OCI-LY1 (cell line): ENCODE results near the gene LRRC8D.

Experiments
- H2AFZ ChIP-seq: fragments of 200-600 bp; sonication (generic), shearing (Covaris generic); 2 replicates; pipeline ENCODE4 v1.6.0; 2014; ENCODE audit warnings: antibody characterized with exemption, mild to moderate bottlenecking, low read length
- H3F3A ChIP-seq: fragments of 200-600 bp; sonication (generic), shearing (Covaris generic); 2 replicates; pipeline ENCODE4 v1.6.0; 2014; ENCODE audit warnings: mild to moderate bottlenecking, antibody characterized with exemption, low read length, moderate library complexity; ENCODE audit not compliant: insufficient read depth
- H3K27ac ChIP-seq: fragments of 200-600 bp; sonication (generic); 2 replicates; pipeline ENCODE4 v1.5.1; 2014; ENCODE audit warnings: low read length, mixed run types, mild to moderate bottlenecking, low read depth; ENCODE audit not compliant: poor library complexity, severe bottlenecking
- H3K27me3 ChIP-seq: fragments of 200-600 bp; sonication (generic); 2 replicates; pipeline ENCODE4 v1.6.0; 2014; ENCODE audit warnings: antibody characterized with exemption, mild to moderate bottlenecking, low read length, moderate library complexity; ENCODE audit not compliant: insufficient read depth
- H3K36me3 ChIP-seq: fragments of 200-600 bp; sonication (generic); 2 replicates; pipeline ENCODE4 v1.6.1; 2014; ENCODE audit warnings: mild to moderate bottlenecking, antibody characterized with exemption, low read length, moderate library complexity, mixed read lengths; ENCODE audit not compliant: insufficient read depth
- H3K4me1 ChIP-seq: fragments of 200-600 bp; sonication (generic); 2 replicates; pipeline ENCODE4 v1.5.1; 2014; ENCODE audit warnings: mild to moderate bottlenecking, low read length, moderate library complexity; ENCODE audit not compliant: insufficient read depth, severe bottlenecking
- H3K4me2 ChIP-seq: fragments of 200-600 bp; sonication (generic), shearing (Covaris generic); 2 replicates; pipeline ENCODE4 v1.6.1; 2014; ENCODE audit warnings: low read length
- H3K4me3 ChIP-seq: fragments of 200-600 bp; sonication (generic); 2 replicates; pipeline ENCODE4 v1.5.1; 2014; ENCODE audit warnings: low read length, low read depth, mild to moderate bottlenecking, mixed read lengths; ENCODE audit not compliant: poor library complexity, severe bottlenecking
- H3K79me2 ChIP-seq: fragments of 200-600 bp; shearing (Covaris generic); 2 replicates; pipeline ENCODE4 v1.6.1; 2016; ENCODE audit warnings: mixed run types, low read length, mixed read lengths; ENCODE audit not compliant: insufficient read depth
- H3K9ac ChIP-seq: fragments of 200-600 bp; sonication (generic), shearing (Covaris generic); 2 replicates; pipeline ENCODE4 v1.6.1; 2014; ENCODE audit warnings: mild to moderate bottlenecking, low read length, mixed read lengths
- H3K9me2 ChIP-seq: fragments of 200-600 bp; sonication (generic), shearing (Covaris generic); 2 replicates; pipeline ENCODE4 v1.6.1; 2014; ENCODE audit warnings: low read depth, mild to moderate bottlenecking, low read length, mixed read lengths
- H3K9me3 ChIP-seq: fragments of 200-600 bp; shearing (Covaris generic); 2 replicates; pipeline ENCODE4 v1.6.1; 2014; ENCODE audit warnings: low read length, mixed read lengths
- H4K20me1 ChIP-seq: fragments of 200-600 bp; sonication (generic), shearing (Covaris generic); 2 replicates; pipeline ENCODE4 v1.6.0; 2016; ENCODE audit warnings: mild to moderate bottlenecking, low read length; ENCODE audit not compliant: insufficient read depth
- EZH2 ChIP-seq: fragments of 200-600 bp; sonication (generic), shearing (Covaris generic); IDR thresholded peaks from 2 replicates; pipeline ENCODE4 v1.8.0; 2017; ENCODE audit warnings: borderline replicate concordance, mixed run types, mild to moderate bottlenecking, antibody characterized with exemption, low read length, moderate library complexity, mixed read lengths
- TF ChIP-seq, protein P1 (sequence below): fragments of 200-600 bp; sonication (generic), shearing (Covaris generic); IDR thresholded peaks from 2 replicates; pipeline ENCODE4 v1.5.1; 2017; ENCODE audit warnings: mild to moderate bottlenecking, antibody characterized with exemption, low read length, moderate library complexity, mixed read lengths

LRRC8D gene

GRCh38 chr1:89882348-89883029 lies 61.7 kb downstream of the LRRC8D start:
- Histone ChIP-seq H4K20me1 (no peaks in the 10 kb centered on the region), H3K9ac (no peak overlapping the region), H3K27me3 (no peaks in the 10 kb centered on the region), H3K4me3 (no peak overlapping the region), H3K9me3 (no peaks in the 10 kb centered on the region; the same call in 1 of the 2 replicates), H3K4me2 (no peak overlapping the region), H3K27ac (no peak overlapping the region), H3K9me2 (no peaks in the 10 kb centered on the region), H3K79me2 (peaks cover 17% of the 10 kb centered on the region), H2AFZ (no peak overlapping the region), H3K36me3 (peaks cover 43% of the 10 kb centered on the region), H3K4me1 (no peaks in the 10 kb centered on the region), H3F3A (no peaks in the 10 kb centered on the region)
- TF ChIP-seq, protein P1, sequence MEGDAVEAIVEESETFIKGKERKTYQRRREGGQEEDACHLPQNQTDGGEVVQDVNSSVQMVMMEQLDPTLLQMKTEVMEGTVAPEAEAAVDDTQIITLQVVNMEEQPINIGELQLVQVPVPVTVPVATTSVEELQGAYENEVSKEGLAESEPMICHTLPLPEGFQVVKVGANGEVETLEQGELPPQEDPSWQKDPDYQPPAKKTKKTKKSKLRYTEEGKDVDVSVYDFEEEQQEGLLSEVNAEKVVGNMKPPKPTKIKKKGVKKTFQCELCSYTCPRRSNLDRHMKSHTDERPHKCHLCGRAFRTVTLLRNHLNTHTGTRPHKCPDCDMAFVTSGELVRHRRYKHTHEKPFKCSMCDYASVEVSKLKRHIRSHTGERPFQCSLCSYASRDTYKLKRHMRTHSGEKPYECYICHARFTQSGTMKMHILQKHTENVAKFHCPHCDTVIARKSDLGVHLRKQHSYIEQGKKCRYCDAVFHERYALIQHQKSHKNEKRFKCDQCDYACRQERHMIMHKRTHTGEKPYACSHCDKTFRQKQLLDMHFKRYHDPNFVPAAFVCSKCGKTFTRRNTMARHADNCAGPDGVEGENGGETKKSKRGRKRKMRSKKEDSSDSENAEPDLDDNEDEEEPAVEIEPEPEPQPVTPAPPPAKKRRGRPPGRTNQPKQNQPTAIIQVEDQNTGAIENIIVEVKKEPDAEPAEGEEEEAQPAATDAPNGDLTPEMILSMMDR = no peak
- TF ChIP-seq EZH2 = no peak

DNA sequence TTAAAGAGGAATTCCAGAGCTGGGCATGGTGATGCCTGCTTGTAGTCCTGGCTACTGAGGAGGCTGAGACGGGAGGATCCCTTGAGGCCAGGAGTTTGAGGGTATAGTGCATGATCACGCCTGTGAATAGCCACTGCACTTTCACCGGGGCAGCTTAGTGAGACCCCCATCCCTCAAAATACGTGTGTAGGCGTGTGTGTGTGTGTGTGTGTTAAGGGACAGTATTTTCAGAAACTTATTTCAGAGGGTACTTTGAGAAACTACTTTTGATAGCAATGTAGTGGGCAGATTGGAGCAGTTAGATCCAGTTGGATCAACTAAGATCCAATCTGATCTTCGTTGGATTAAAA lies 62.2 kb downstream of the LRRC8D start:
- Histone ChIP-seq H3K27ac (no peak overlapping the region), H2AFZ (no peak overlapping the region), H3K4me1 (no peaks in the 10 kb centered on the region), H3K79me2 (peaks cover 13% of the 10 kb centered on the region), H3K4me2 (no peak overlapping the region), H3K9me3 (no peaks in the 10 kb centered on the region; the same call in 1 of the 2 replicates), H3K9me2 (no peaks in the 10 kb centered on the region), H3F3A (no peaks in the 10 kb centered on the region), H4K20me1 (no peaks in the 10 kb centered on the region), H3K9ac (no peak overlapping the region), H3K4me3 (no peak overlapping the region), H3K27me3 (no peaks in the 10 kb centered on the region), H3K36me3 (peaks cover 38% of the 10 kb centered on the region)
- TF ChIP-seq, protein P1 = no peak

DNA sequence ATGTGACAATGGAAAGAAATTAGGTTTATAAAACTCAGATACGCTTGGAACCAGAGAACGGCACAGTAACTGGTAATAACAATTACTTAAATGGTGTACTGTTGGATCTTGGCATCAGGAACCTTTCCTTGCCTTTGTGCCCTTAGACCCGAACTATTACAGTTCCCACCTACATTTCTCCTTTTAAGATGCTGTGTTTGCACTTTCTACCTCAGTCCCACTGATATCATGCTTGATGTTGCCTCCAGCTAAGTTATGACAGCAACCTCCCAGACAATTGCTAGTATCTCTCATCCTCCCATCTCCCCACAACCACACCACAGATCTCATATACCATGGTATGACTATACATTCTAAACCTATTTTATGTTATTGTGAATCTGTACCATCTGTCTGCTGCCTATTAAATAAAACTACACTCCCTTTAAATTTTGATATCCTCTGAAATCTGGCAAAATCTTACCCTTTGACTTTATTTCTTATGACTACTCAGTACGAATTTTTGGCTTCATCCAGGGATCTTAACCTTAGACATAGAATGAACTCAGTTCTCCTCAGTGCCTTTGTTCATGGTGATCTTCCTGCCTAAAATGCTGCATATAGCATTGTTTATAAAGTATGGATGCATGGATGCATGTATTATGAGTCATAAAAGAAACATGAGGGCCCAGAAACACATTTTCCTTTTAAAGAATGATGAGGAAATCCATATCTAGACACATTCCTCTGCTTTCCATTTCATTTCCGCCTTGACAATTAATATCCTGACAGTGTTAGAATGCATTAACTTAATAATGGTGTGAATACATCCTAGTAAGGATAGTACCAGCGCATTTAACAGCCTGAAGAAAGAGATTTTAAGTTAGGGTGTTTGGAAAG lies 64.1 kb downstream of the LRRC8D start:
- Histone ChIP-seq H3K27me3 (no peaks in the 10 kb centered on the region), H3K4me2 (no peak overlapping the region), H3K4me1 (no peaks in the 10 kb centered on the region), H2AFZ (no peak overlapping the region), H3K79me2 (peaks cover 10% of the 10 kb centered on the region), H3K9me2 (no peaks in the 10 kb centered on the region), H3F3A (no peaks in the 10 kb centered on the region), H3K9ac (no peak overlapping the region), H4K20me1 (no peaks in the 10 kb centered on the region), H3K4me3 (no peak overlapping the region), H3K36me3 (peaks cover 28% of the 10 kb centered on the region), H3K27ac (no peak overlapping the region), H3K9me3 (no peaks in the 10 kb centered on the region; the same call in 1 of the 2 replicates)
- no peak for TF ChIP-seq EZH2
- TF ChIP-seq, protein P1 = no peak
